Left lung (tissue), 10 donors: ENCODE data around the gene FCHO1. TPM values are rescaled to one million over a fixed set of nuclear protein-coding genes. Genes with fewer than 3 reads are reported as not detected.

Source experiments
- ATAC-seq: fragments of 200-7000 bp; cut with Tn5 transposase; one replicate; pipeline ENCODE4 v1.9.1; 2020; ENCODE audit warnings: moderate library complexity
- DNase-seq, 4 donors: peaks; one replicate each; pipeline ENCODE4 v3.0.0-alpha.2; 2013 to 2020
- H3K27ac ChIP-seq, 2 donors: fragments of 200-600 bp; sonication (generic) in 1 of 2; one replicate each; pipeline versions ENCODE4 v1.5.0 to v1.8.0; 2020 to 2021
- H3K27me3 ChIP-seq, 2 donors: fragments of 200-600 bp; sonication (generic) in 1 of 2; one replicate each; pipeline versions ENCODE4 v1.5.0 to v1.8.0; 2020 to 2021
- H3K36me3 ChIP-seq, 2 donors: fragments of 200-600 bp; sonication (generic) in 1 of 2; one replicate each; pipeline versions ENCODE4 v1.5.0 to v1.8.0; 2020 to 2021
- H3K4me1 ChIP-seq, 2 donors: fragments of 200-600 bp; one replicate each; pipeline ENCODE4 v1.8.0; 2021
- H3K4me3 ChIP-seq, 2 donors: fragments of 200-600 bp; sonication (generic) in 1 of 2; one replicate each; pipeline versions ENCODE4 v1.5.0 to v1.8.0; 2020 to 2021; ENCODE audit warnings: mild to moderate bottlenecking in 1 of 2
- H3K9me3 ChIP-seq, 2 donors: fragments of 200-600 bp; sonication (generic) in 1 of 2; one replicate each; pipeline versions ENCODE4 v1.5.0 to v1.8.0; 2020 to 2021
- CTCF ChIP-seq, 2 donors: fragments of 200-600 bp; sonication (generic) in 1 of 2; IDR thresholded peaks; one replicate each; pipeline versions ENCODE4 v1.5.0 to v1.8.0; 2021; ENCODE audit warnings: antibody characterized with exemption in 2 of 2
- intact Hi-C, 2 donors: fragments of 100-400 bp; cut with DNase I; formaldehyde crosslinking; loops; one replicate each; pipeline versions ENCODE4 v1.11.2 to v1.14.2; 2022
- polyA plus RNA-seq, 6 donors: library from polyadenylated mRNA; unstranded; fragments of 120-200 nt; gene quantifications; one replicate each; pipeline ENCODE4 v1.2.1, GENCODE V29; 2013; ENCODE audit not compliant: insufficient read length in 6 of 6
- total RNA-seq, 2 donors: library from RNA; stranded (reverse); fragmentation: NEBNext Ultra II Directional; extraction: Animal tissue kit (Norgen Biotek cat#: 25700); gene quantifications; one replicate each; pipeline ENCODE4 v1.2.1, GENCODE V29; 2021
- donor health status: DM: no; HTN: yes; CAD: no.
- donor health status: DM: no; HTN: no; CAD: no.

The FCHO1 gene
- total and polyA plus RNA-seq, 8 donors: 0.54 to 12.7 (median 1.3) TPM

DNA sequence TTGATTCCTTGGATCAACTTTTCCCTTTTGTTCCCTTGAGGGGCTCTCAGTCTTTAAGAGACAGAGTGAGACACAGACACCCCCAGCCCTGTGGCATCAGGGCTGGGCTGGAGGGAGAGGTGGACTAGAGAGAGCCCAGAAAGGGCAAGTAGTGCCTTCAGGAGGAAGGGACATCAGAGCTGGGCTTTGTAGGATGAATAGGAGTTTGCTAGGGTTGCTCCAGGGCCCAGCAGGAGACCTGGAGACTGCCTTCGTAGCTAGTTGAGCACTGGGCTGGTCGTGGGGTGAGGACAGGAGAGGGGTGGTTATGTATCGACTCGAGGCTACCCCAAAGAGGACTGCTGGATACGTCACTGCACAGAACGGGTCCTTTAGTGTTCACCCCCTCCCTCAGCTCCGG lies 26.6 kb upstream of the FCHO1 start:
- H3K36me3 ChIP-seq: peaks cover 0 to 76% of the 10 kb centered on the region in 2 donors
- no peaks in the 10 kb centered on the region for H3K9me3 ChIP-seq
- DNase-seq: no peak
- intact Hi-C loops: no loop called here
- no peaks in the 10 kb centered on the region for H3K27me3 ChIP-seq
- no peak overlapping the region for H3K4me3 ChIP-seq
- TF ChIP-seq CTCF (IDR thresholded peaks at IDR 0.05): no peak
- peaks cover 16 to 52% of the 10 kb centered on the region in 2 donors for H3K4me1 ChIP-seq
- H3K27ac ChIP-seq: no peak overlapping the region
- no peak for ATAC-seq

DNA sequence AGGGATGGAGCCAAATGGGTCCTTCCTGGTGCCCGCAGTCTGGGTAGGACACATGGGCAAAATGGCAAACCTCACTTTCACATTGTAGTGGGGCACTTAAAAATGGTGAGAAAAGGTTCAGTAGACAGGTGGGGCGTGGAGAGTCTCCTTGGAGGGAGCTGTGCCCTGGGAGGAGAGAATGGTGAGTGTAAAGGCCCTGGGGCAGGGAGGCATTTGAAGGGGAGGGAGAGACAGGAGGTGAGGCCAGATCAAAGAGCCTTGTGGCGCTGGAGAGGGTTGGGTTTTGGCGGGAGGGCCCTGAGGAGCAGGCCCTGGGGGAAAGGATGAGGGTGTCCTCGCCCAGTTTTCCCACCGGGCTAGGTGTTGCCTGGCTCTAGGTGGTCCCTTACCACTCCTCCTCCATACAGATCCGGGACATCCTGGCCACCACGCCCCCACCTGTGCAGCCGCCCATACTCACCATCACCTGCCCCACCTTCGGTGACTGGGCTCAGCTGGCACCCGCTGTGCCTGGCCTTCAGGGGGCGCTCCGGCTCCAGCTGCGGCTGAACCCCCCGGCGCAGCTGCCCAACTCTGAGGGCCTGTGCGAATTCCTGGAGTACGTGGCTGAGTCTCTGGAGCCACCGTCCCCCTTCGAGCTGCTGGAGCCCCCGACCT lies 25.7 kb upstream of the FCHO1 start:
- H3K9me3 ChIP-seq: no peaks in the 10 kb centered on the region
- DNase-seq: no peak
- ATAC-seq: no peak
- H3K36me3 ChIP-seq: peaks cover 0 to 85% of the 10 kb centered on the region in 2 donors
- no peak for TF ChIP-seq CTCF (IDR thresholded peaks at IDR 0.05)
- intact Hi-C loops: no loop called here
- H3K4me3 ChIP-seq: no peak overlapping the region
- peaks cover 11 to 52% of the 10 kb centered on the region in 2 donors for H3K4me1 ChIP-seq
- H3K27me3 ChIP-seq: no peaks in the 10 kb centered on the region
- no peak overlapping the region for H3K27ac ChIP-seq

GRCh38 chr19:17726136-17726741 lies 25.0 kb upstream of the FCHO1 start:
- Histone ChIP-seq H3K36me3 (peaks cover 0 to 92% of the 10 kb centered on the region in 2 donors), H3K27me3 (no peaks in the 10 kb centered on the region), H3K4me1 (peaks cover 6 to 51% of the 10 kb centered on the region in 2 donors), H3K27ac (no peak overlapping the region), H3K9me3 (no peaks in the 10 kb centered on the region), H3K4me3 (no peak overlapping the region)
- ATAC-seq (no peak), DNase-seq (no peak)
- intact Hi-C loops: no loop called here
- TF ChIP-seq CTCF (IDR thresholded peaks at IDR 0.05): no peak

DNA sequence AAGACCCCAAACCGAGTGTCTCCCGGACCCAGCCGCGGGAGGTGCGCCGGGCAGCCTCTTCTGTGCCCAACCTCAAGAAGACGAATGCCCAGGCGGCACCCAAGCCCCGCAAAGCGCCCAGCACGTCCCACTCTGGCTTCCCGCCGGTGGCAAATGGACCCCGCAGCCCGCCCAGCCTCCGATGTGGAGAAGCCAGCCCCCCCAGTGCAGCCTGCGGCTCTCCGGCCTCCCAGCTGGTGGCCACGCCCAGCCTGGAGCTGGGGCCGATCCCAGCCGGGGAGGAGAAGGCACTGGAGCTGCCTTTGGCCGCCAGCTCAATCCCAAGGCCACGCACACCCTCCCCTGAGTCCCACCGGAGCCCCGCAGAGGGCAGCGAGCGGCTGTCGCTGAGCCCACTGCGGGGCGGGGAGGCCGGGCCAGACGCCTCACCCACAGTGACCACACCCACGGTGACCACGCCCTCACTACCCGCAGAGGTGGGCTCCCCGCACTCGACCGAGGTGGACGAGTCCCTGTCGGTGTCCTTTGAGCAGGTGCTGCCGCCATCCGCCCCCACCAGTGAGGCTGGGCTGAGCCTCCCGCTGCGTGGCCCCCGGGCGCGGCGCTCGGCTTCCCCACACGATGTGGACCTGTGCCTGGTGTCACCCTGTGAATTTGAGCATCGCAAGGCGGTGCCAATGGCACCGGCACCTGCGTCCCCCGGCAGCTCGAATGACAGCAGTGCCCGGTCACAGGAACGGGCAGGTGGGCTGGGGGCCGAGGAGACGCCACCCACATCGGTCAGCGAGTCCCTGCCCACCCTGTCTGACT lies 24.1 kb upstream of the FCHO1 start:
- Histone ChIP-seq H3K4me3 (no peak overlapping the region), H3K4me1 (peaks cover under 1 to 49% of the 10 kb centered on the region in 2 donors), H3K36me3 (peaks cover 0 to 97% of the 10 kb centered on the region in 2 donors), H3K27me3 (no peaks in the 10 kb centered on the region), H3K9me3 (no peaks in the 10 kb centered on the region), H3K27ac (no peak overlapping the region)
- intact Hi-C loops: no loop called here
- TF ChIP-seq CTCF (IDR thresholded peaks at IDR 0.05): no peak
- no peak for DNase-seq
- no peak for ATAC-seq

DNA sequence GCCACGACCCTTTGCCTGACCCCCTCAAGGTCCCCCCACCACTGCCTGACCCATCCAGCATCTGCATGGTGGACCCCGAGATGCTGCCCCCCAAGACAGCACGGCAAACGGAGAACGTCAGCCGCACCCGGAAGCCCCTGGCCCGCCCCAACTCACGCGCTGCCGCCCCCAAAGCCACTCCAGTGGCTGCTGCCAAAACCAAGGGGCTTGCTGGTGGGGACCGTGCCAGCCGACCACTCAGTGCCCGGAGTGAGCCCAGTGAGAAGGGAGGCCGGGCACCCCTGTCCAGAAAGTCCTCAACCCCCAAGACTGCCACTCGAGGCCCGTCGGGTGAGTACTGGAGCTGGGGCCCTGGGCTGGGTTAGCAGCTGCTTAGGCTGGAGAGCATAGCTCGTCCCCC lies 23.4 kb upstream of the FCHO1 start:
- H3K4me1 ChIP-seq: peaks cover 0 to 46% of the 10 kb centered on the region in 2 donors
- intact Hi-C loops: no loop called here
- DNase-seq: no peak
- no peak overlapping the region for H3K4me3 ChIP-seq
- no peak for ATAC-seq
- no peak for TF ChIP-seq CTCF (IDR thresholded peaks at IDR 0.05)
- H3K9me3 ChIP-seq: no peaks in the 10 kb centered on the region
- H3K36me3 ChIP-seq: peaks cover 0 to 100% of the 10 kb centered on the region in 2 donors
- H3K27ac ChIP-seq: no peak overlapping the region
- H3K27me3 ChIP-seq: no peaks in the 10 kb centered on the region
